Transverse colon (tissue), 3 donors: ENCODE measurements around the gene FDXR.

Experiments used
- CTCF ChIP-seq, 5 experiments: fragments of 200-600 bp in 3 of 5; fragments of 450-650 bp in 2 of 5; sonication (generic) in 3 of 5; IDR thresholded peaks; 1 replicate in 2 of 5; 2 replicates in 3 of 5; pipeline ENCODE4 v1.5.1; 2016 to 2017; ENCODE audit warnings: antibody characterized with exemption in 5 of 5, inconsistent platforms in 3 of 5, mild to moderate bottlenecking in 2 of 5, moderate library complexity in 1 of 5
- POLR2A ChIP-seq: fragments of 450-650 bp; IDR thresholded peaks from one replicate; pipeline ENCODE4 v1.6.1; 2016; ENCODE audit warnings: antibody characterized with exemption, mild to moderate bottlenecking, moderate library complexity

- TF ChIP-seq POLR2A (no peak), CTCF (IDR thresholded peaks at IDR 0.05) (peak; percentile 43 to 64 (median 54))
These were observed 10.5 kb downstream of the FDXR start for GRCh38 chr17:74862108-74862901.
